Mucosa of rectum (tissue), 2 donors: ENCODE results near the gene TOX2.

Experiments
- H3K27ac ChIP-seq, 2 donors: one replicate each; pipeline ENCODE4 v1.7.0; 2013; ENCODE audit warnings: inconsistent platforms in 2 of 2, low read depth in 2 of 2, low read length in 2 of 2
- H3K27me3 ChIP-seq, 2 donors: one replicate each; pipeline ENCODE4 v1.7.0; 2013; ENCODE audit warnings: low read length in 2 of 2; ENCODE audit not compliant: control insufficient read depth in 2 of 2, insufficient read depth in 2 of 2
- H3K36me3 ChIP-seq, 2 donors: one replicate each; pipeline ENCODE4 v1.7.0; 2013; ENCODE audit warnings: low read length in 2 of 2; ENCODE audit not compliant: control insufficient read depth in 2 of 2, insufficient read depth in 2 of 2
- H3K4me1 ChIP-seq, 2 donors: one replicate each; pipeline ENCODE4 v1.7.0; 2013; ENCODE audit warnings: low read length in 2 of 2, mild to moderate bottlenecking in 1 of 2; ENCODE audit not compliant: control insufficient read depth in 2 of 2, insufficient read depth in 2 of 2
- H3K4me3 ChIP-seq, 2 donors: one replicate each; pipeline ENCODE4 v1.7.0; 2013; ENCODE audit warnings: low read length in 2 of 2
- H3K9ac ChIP-seq, 2 donors: one replicate each; pipeline ENCODE4 v1.7.0; 2013; ENCODE audit warnings: low read length in 2 of 2, low read depth in 1 of 2, mild to moderate bottlenecking in 1 of 2
- H3K9me3 ChIP-seq, 2 donors: one replicate each; pipeline ENCODE4 v1.7.0; 2013; ENCODE audit warnings: low read length in 2 of 2; ENCODE audit not compliant: control insufficient read depth in 2 of 2
- donor health status: healthy.
- donor health status: Normal muscosa, but diverticular disease.

The TOX2 gene

DNA sequence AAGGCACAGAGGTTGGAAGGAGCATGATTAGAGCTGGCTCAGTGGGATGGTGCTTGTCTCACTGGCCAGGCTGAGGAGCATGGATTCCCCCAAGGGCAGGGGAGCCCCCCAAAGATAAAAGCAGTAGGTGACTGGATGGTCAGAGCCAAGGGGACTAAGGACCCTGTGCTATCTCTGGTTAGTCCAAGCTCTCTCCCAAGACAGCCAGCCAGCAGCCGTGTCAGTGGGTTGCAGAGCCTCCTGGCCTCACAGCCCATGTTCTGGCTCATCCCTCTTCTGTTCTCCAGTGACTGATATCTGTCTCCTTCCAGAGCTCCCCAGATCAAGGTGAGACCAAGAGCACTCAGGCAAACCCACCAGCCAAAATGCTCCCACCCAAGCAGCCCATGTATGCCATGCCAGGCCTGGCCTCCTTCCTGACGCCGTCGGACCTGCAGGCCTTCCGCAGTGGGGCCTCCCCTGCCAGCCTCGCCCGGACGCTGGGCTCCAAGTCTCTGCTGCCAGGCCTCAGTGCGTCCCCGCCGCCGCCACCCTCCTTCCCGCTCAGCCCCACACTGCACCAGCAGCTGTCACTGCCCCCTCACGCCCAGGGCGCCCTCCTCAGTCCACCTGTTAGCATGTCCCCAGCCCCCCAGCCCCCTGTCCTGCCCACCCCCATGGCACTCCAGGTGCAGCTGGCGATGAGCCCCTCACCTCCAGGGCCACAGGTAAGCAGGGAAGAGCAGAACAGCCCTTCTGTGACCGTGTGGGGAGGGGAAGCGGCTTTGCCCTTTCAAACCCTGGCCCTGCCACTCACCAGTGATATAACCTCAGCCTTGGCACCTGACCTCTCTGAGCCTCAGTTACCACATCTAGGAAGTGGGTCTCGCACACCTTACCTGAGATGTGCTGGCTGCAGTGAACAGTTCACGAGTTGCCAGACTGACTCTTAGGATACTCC, 151.0 kb downstream of the TOX2 start:
- Histone ChIP-seq H3K4me1 (peaks cover 0 to 5% of the 10 kb centered on the region in 2 donors), H3K36me3 (no peaks in the 10 kb centered on the region), H3K9ac (no peak overlapping the region), H3K4me3 (no peak overlapping the region), H3K27me3 (no peaks in the 10 kb centered on the region), H3K27ac (no peak overlapping the region), H3K9me3 (no peaks in the 10 kb centered on the region)

DNA sequence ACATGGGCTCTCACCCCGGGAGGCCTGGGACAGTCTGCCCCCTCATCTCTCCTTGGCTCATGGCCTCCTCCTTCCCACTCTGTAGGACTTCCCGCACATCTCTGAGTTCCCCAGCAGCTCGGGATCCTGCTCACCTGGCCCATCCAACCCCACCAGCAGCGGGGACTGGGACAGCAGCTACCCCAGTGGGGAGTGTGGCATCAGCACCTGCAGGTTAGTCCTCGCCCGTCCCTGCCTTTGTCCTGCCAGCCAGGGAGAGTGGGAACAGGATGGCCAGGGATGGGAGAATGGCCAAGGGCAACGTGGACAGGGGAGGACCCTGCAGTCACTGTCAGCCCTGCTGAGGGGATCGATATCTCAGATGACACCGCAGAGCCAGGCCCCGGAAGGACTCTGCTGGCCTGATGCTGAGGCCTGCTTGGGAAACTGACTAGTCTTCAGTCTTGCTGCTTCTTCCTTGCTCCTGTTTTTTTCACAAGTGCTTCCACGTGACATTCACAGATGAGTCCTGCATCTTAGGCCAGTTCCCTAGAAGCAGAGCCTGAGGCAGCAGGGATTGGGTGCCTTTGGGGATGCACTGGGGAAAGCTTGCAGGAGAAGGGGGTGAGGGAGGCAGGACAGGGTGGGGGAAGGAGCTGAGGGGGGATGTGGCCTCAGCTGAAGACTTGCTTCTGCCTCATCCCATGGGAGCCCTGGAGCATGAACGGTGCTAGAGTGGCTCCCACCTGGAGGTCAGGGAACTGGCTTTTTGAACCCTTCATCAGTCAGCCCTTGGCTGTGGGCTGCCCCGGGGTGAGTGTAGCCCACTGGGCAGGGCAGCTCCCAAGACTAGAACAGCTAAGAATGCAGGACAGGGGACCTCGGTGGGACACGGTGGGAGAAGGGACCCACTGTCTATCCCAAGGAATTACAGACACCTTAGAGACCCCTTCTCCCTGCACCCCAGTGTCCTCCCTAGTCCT, 152.3 kb downstream of the TOX2 start:
- Histone ChIP-seq H3K4me1 (peaks cover 0 to 8% of the 10 kb centered on the region in 2 donors), H3K4me3 (no peak overlapping the region), H3K27me3 (no peaks in the 10 kb centered on the region), H3K9me3 (no peaks in the 10 kb centered on the region), H3K36me3 (no peaks in the 10 kb centered on the region), H3K27ac (no peak overlapping the region), H3K9ac (no peak overlapping the region)

DNA sequence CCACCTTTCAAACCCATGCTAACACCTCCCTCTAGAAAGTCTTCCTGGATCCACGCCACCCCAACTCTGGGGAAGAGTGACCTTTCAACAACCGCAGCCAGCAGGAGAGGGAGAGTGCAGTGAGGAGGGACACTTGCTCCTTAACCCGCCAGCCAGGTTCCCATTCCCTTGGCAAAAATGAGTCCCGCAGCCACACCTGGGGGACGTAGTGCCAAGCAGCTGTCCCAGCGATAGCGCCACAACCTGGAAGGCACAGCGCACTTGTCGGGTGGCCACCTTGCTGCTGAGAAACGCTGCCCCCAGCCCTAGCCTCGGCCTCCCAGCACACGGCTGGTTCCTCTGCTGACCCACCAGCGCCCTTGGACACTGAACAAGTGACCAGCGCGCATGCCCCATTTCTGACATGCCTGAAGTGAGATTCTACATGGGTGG, 153.0 kb downstream of the TOX2 start:
- no peaks in the 10 kb centered on the region for H3K36me3 ChIP-seq
- H3K27ac ChIP-seq = no peak overlapping the region

DNA sequence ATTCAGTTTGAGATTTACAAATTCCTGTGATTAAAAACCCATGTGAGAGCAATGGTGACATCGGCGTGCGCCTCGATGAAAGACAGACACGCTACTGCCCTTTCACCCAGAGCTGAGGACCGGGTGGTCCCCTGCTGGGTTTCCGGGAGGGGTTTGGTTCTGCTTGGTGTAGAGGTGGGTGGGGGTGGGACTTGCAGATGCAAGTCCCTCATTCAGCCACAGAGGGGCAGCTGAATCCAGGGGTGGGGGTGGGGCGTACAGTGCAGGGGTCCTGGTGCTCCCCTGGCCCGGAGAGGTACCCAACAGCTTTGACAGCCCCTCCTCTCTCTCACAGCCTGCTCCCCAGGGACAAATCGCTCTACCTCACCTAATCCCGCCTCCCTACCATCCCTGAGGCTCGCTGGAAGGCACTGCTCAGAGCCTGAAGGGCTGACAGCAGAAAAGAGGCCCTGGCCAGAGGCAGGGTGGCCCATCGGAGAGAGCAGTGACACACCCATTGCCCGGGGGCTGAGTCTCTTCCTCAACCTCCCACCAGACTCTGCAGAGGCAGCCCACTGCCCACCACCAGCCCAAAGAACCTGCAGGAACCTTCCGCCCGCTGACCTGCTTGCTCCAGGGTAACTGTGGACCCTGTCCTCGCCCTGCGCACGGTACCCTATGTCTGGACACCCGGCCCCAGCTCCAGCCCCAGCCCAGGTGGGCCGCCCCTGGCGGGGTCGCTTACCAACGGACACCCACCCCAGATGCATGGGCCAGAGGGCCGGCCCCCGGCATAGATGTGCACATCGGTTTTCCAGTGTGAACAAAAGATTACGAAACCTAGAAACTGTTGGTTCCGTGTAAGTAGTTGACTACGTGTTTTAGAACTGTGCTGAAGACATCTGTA, 153.9 kb downstream of the TOX2 start:
- Histone ChIP-seq H3K27me3 (no peaks in the 10 kb centered on the region), H3K36me3 (no peaks in the 10 kb centered on the region), H3K27ac (peak overlapping the region; percentile 63 to 76), H3K9me3 (no peaks in the 10 kb centered on the region), H3K9ac (no peak overlapping the region), H3K4me1 (peaks cover 0 to 8% of the 10 kb centered on the region in 2 donors), H3K4me3 (peak overlapping the region in 1 of 2 donors; percentile 1)

More for the DNA sequence above, 153.0 kb downstream of the TOX2 start:
- no peaks in the 10 kb centered on the region for H3K27me3 ChIP-seq
- peaks cover 0 to 8% of the 10 kb centered on the region in 2 donors for H3K4me1 ChIP-seq
- H3K9ac ChIP-seq = no peak overlapping the region
- H3K4me3 ChIP-seq = no peak overlapping the region
- H3K9me3 ChIP-seq = no peaks in the 10 kb centered on the region

DNA sequence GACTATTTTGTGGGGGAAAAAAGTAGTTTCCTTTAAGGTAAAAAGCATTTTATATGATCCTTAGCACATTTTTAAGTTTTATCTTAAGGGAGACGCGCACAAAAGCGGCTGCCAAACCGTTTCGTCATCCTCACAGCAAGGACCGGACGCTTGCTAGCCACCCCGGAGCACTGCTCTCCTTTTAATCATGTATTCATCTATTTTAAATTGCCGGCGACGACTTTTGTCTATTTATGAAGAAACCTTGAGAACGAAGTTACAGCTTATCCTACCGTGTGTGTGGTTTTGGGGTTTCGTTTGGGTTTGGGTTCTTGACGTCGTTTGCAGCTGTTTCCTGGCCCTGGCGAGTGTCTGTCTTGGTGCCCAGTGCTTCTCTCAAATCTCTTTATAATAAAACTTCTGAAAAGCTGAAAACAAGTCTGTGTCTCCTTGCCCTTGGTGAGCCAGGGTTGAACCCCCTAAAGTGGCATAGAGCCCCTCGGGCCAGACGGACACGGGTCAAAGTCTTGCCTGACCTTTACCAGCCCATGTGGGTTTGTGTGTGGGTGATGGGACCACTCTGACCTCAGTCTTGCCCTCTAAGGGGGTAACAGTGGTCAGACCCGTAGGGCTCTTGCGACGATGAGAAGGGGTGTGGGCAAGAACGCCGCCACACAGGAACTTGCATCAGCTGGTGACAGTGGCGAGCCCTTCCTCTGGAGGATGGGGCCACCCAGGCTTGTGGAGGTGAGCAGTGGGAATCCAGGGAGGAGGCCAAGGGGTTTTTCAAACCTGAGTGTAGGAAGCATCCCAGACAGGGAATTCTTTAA, 154.8 kb downstream of the TOX2 start:
- peak overlapping the region; percentile 78 to 80 for H3K27ac ChIP-seq
- H3K4me3 ChIP-seq = peak overlapping the region in 1 of 2 donors; percentile 1
- H3K27me3 ChIP-seq = no peaks in the 10 kb centered on the region
- no peaks in the 10 kb centered on the region for H3K9me3 ChIP-seq
- peak overlapping the region; percentile 38 to 54 for H3K9ac ChIP-seq
- H3K4me1 ChIP-seq = peaks cover 0 to 8% of the 10 kb centered on the region in 2 donors
- no peaks in the 10 kb centered on the region for H3K36me3 ChIP-seq

DNA sequence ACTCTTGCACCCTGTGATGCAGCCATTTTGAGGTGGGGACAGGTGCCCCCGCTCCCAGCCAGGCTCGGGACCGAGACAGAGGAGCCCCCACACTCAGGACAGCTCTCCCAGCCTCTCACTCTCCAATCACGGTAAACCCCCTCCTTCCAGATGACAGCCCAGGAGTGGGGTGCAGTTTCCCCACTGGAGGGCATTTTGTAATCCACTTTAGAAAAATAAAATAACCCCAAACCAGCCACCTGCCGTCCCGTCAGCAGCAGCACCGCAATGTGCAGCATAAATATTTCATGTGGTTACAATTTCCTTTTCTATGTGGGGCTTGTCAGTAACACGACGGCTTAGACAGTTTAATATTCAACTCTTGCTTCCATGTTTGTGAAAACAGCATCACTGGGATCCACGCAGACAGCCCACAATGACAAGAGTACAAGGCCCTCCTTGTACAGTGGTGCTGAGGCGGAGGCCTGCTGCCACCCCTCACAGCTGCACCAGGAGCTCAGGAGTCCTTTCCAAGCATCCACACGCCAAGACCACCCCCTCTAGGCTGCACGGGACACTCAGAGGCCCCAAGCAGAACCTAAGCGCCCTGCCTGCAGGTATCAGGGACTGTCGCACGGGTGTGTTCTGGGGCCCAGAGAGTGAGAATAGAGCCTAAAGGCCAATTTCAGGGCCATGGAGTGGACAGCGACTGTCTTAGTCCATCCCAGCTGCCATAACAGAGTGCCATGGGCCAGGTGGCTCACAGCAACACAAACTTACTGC, 155.7 kb downstream of the TOX2 start:
- Histone ChIP-seq H3K4me3 (no peak overlapping the region), H3K36me3 (no peaks in the 10 kb centered on the region), H3K4me1 (peaks cover 0 to 8% of the 10 kb centered on the region in 2 donors), H3K9ac (peak overlapping the region in 1 of 2 donors; percentile 54), H3K9me3 (no peaks in the 10 kb centered on the region), H3K27ac (peak overlapping the region; percentile 78 to 80), H3K27me3 (no peaks in the 10 kb centered on the region)

DNA sequence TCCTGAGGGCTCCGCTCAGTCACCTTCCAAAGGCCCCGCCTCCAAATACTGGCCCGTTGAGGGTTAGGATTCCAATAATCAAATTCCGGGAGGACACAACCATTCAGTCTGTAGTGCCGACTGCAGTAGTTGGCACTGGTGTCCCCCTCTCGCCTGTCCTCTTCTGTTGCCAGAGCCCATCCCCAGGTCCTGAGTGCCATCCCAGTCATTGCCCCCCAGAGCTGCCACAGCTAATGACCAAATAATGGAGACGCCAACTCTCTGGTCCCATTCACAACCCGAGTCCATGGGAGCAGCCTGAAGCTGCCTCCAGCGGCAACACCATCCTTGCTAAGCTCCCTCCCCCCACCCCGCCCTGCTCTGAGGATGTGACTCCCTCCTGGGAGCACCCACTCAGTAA, 156.4 kb downstream of the TOX2 start:
- Histone ChIP-seq H3K9me3 (no peaks in the 10 kb centered on the region), H3K4me3 (no peak overlapping the region), H3K27ac (peak overlapping the region in 1 of 2 donors; percentile 80), H3K36me3 (no peaks in the 10 kb centered on the region), H3K4me1 (peaks cover 0 to 8% of the 10 kb centered on the region in 2 donors), H3K9ac (no peak overlapping the region), H3K27me3 (no peaks in the 10 kb centered on the region)

DNA sequence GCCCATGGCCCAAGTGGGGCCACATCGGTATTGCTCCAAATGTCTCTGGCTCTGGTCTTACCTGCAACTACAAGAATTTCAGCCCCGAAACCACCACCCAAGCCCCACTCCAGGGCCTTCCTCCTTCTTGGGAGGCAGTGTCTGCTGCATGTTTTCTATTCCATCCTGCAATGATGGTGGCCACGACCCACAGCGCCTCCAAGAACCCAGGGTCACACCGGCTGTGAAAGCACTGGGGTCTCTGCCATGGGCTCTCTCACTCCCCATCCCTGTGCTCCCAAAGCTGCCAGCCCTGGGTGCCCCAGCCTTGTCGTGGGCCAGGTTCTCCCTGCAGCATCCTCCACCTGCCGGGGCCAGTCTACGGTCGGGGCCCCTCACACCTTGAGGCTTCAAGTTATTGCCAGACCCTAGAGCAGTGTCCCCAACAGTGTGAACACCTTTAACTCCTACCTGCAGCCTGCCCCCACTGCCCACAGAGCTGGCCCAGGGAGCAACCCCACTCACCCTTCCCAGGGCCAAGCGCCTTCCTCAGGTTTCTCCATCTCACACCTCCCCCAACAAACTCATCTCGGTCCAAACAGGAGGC, 157.0 kb downstream of the TOX2 start:
- Histone ChIP-seq H3K4me1 (peaks cover 0 to 8% of the 10 kb centered on the region in 2 donors), H3K9me3 (no peaks in the 10 kb centered on the region), H3K27ac (no peak overlapping the region), H3K36me3 (no peaks in the 10 kb centered on the region), H3K9ac (no peak overlapping the region), H3K27me3 (no peaks in the 10 kb centered on the region), H3K4me3 (no peak overlapping the region)
